Heart left ventricle (tissue), 16 donors: ENCODE measurements around the gene COMP. TPM values are rescaled to one million over a fixed set of nuclear protein-coding genes. Genes with fewer than 3 reads are reported as not detected.

Experiments used
- ATAC-seq, 4 donors: fragments of 200-7000 bp; cut with Tn5 transposase; one replicate each; pipeline ENCODE4 v1.9.1; 2020 to 2022; ENCODE audit warnings: moderate library complexity in 4 of 4, mild to moderate bottlenecking in 3 of 4, moderate number of reproducible peaks in 1 of 4
- DNase-seq, 5 donors: peaks; one replicate each; pipeline ENCODE4 v3.0.0-alpha.2; 2020
- H3K27ac ChIP-seq, 12 donors: fragments of 200-600 bp; sonication (generic) in 4 of 12; one replicate each; pipeline versions ENCODE4 v1.5.0 to v1.8.0; 2016 to 2022; ENCODE audit warnings: mild to moderate bottlenecking in 2 of 12
- H3K27me3 ChIP-seq, 9 donors: fragments of 200-600 bp; sonication (generic) in 2 of 9; one replicate each; pipeline versions ENCODE4 v1.5.1 to v1.8.0; 2016 to 2022; ENCODE audit warnings: mild to moderate bottlenecking in 3 of 9
- H3K36me3 ChIP-seq, 9 donors: fragments of 200-600 bp; sonication (generic) in 2 of 9; one replicate each; pipeline versions ENCODE4 v1.5.0 to v1.8.0; 2018 to 2022; ENCODE audit warnings: mild to moderate bottlenecking in 2 of 9
- H3K4me1 ChIP-seq, 12 donors: fragments of 200-600 bp; sonication (generic) in 4 of 12; one replicate each; pipeline versions ENCODE4 v1.5.0 to v1.8.0; 2016 to 2022; ENCODE audit warnings: mild to moderate bottlenecking in 3 of 12
- H3K4me3 ChIP-seq, 12 donors: fragments of 200-600 bp; sonication (generic) in 4 of 12; one replicate each; pipeline versions ENCODE4 v1.5.0 to v1.8.0; 2017 to 2022; ENCODE audit warnings: mild to moderate bottlenecking in 9 of 12, moderate library complexity in 4 of 12
- H3K9me3 ChIP-seq, 12 donors: fragments of 200-600 bp; sonication (generic) in 4 of 12; one replicate each; pipeline versions ENCODE4 v1.5.0 to v1.8.0; 2016 to 2022; ENCODE audit warnings: mild to moderate bottlenecking in 1 of 12
- POLR2A ChIP-seq, 2 donors: fragments of 450-650 bp; IDR thresholded peaks; one replicate each; pipeline ENCODE4 v1.6.1; 2017; ENCODE audit warnings: antibody characterized with exemption in 2 of 2, mild to moderate bottlenecking in 2 of 2, moderate library complexity in 2 of 2
- WGBS, 4 donors: extraction: QIAGEN DNeasy Blood & Tissue Kit in 2 of 4; methylation state at CpG; one replicate each; pipeline versions ENCODE4 v1.1.5 to v1.1.7; 2013 to 2018; 5-methylcytosine and 5-hydroxymethylcytosine counted together
- intact Hi-C, 10 donors: fragments of 100-400 bp; cut with DNase I; formaldehyde crosslinking; loops; one replicate each; pipeline versions ENCODE4 v1.11.1 to v1.14.2; 2022
- polyA plus RNA-seq, 2 donors: library from polyadenylated mRNA; stranded (reverse); fragments of 200-250 nt; gene quantifications; one replicate each; pipeline ENCODE4 v1.2.3, GENCODE V29; 2013
- total RNA-seq, 9 donors: library from RNA; depleted of rRNA in 2 of 9; stranded (reverse); fragments of >200 nt in 2 of 9; fragmentation: NEBNext Ultra II Directional in 3 of 9; extraction: Animal tissue kit (Norgen Biotek cat#: 25700) in 3 of 9; gene quantifications; one replicate each; pipeline versions ENCODE4 v1.1.0 to v1.2.4, GENCODE V29; 2016 to 2023
- TF ChIP-seq, protein P1 (sequence below), 12 donors: fragments of 200-600 bp; sonication (generic) in 4 of 12; IDR thresholded peaks; one replicate each; pipeline versions ENCODE4 v1.5.0 to v1.8.0; 2018 to 2022; ENCODE audit warnings: antibody characterized with exemption in 12 of 12, mild to moderate bottlenecking in 5 of 12
- donor health status: ischemic (EF 13 %, LVEDD 7.1; RV severe dilation, severe dysfunction).
- donor health status: healthy with polysubstance abuse.
- donor health status: DM: no; HTN: yes; CAD: no.
- donor health status: DM: no; HTN: no; CAD: no.
- donor health status: ischemic (EF 25% LVEDD 6.9; RV normal size, moderate dysfunction).
- donor health status: ischemic (EF 25% LVEDD 5.7; RV mildly dilated, moderate dysfunction).
- donor health status: healthy.
- donor health status: DM: yes; HTN: yes; CAD: no.
- donor health status: ischemic (EF 35%, LVEDD 5.7; RV mildly dilated, moderate dysfunction).
- donor health status: nonischemic (EF 11% LVEDD 7.7; RV severe dilation, severe dysfunction).
- donor health status: DM: yes; HTN: yes; CAD: no.
- donor health status: PGD.
- donor health status: ischemic (EF 29% LVEDD 5.4; RV normal size, mild dysfunction).
- donor health status: nonischemic (EF 23%, LVEDD 6.1; RV moderate dilation, normal function).

COMP gene
- total and polyA plus RNA-seq, 11 donors, result 0.11 to 2.7 (median 0.46) TPM; not detected in 1

DNA sequence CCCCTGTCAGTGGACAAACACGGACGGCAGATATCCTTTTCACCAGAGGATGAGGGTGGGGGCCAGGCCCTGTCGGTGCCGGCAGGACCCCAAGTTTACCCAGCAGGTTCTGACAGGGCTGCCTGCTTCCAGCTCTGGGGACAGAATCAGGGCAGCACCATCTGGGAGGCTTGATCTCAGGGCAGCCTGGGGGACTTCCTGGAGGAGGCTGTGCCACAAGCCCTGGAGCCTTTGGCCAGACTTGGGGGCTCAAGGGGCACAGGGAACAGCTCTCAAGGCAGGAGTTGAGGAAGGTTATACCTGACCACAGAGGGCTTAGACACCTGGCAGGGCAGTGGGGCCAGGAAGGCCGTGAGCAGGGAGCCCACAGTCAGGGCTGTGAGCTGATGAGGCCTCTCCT, 45.2 kb downstream of the COMP start:
- DNase-seq, result no peak
- intact Hi-C loops, result no loop called here
- Histone ChIP-seq H3K4me3 (no peak overlapping the region), H3K36me3 (peaks cover 0 to 15% (median 6%) of the 10 kb centered on the region in 9 donors), H3K9me3 (no peaks in the 10 kb centered on the region), H3K27me3 (no peaks in the 10 kb centered on the region), H3K27ac (no peak overlapping the region), H3K4me1 (peaks cover 0 to 27% (median 24%) of the 10 kb centered on the region in 12 donors)
- 88 to 100% (median 92%) methylated on average over 4 to 5 of the region's 5 CpGs for WGBS, 4 donors
- ATAC-seq, result no peak
- TF ChIP-seq, protein P1, sequence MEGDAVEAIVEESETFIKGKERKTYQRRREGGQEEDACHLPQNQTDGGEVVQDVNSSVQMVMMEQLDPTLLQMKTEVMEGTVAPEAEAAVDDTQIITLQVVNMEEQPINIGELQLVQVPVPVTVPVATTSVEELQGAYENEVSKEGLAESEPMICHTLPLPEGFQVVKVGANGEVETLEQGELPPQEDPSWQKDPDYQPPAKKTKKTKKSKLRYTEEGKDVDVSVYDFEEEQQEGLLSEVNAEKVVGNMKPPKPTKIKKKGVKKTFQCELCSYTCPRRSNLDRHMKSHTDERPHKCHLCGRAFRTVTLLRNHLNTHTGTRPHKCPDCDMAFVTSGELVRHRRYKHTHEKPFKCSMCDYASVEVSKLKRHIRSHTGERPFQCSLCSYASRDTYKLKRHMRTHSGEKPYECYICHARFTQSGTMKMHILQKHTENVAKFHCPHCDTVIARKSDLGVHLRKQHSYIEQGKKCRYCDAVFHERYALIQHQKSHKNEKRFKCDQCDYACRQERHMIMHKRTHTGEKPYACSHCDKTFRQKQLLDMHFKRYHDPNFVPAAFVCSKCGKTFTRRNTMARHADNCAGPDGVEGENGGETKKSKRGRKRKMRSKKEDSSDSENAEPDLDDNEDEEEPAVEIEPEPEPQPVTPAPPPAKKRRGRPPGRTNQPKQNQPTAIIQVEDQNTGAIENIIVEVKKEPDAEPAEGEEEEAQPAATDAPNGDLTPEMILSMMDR (IDR thresholded peaks at IDR 0.05), result no peak
- TF ChIP-seq POLR2A (IDR thresholded peaks at IDR 0.05), result no peak

DNA sequence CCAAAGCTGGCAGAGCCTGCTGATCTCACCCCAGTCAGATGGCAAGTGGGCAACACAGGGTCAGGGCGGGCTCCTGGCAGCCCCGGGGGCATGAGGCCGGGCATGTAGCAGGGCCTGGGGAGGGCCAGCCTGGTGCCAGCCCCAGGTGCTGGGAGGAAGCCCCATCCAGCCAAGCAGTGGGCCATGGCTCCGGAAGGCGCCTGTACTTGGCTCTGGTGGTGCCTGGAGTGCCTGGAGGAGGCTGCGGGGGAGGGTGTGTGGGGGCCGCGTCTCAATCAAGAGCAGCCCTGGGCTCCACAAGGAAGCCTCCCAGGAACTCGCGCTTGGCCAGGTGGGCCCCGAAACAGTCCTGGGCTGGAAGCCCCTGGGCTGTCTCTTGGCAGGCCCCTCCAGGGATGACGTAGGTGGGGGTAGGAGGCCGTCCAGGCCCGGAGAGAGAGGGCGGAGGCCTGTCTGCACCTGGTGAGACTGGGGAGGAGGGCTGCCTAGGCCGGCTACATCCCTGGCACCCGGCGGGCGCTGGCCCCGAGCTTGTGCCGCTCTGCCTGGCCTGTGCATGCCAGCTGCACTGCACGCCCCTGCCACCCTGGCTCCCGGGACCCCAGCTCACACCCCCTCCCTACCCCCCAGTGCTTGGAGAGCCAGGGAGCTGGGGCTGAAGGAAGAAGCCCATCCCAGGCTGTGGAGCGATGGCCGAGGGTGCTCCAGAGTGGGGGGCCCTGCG, 45.9 kb downstream of the COMP start:
- intact Hi-C loops, result no loop called here
- TF ChIP-seq, protein P1 (IDR thresholded peaks at IDR 0.05), result no peak
- TF ChIP-seq POLR2A (IDR thresholded peaks at IDR 0.05), result no peak
- Histone ChIP-seq H3K4me3 (no peak overlapping the region), H3K9me3 (no peaks in the 10 kb centered on the region), H3K36me3 (peaks cover 0 to 8% (median 3%) of the 10 kb centered on the region in 9 donors), H3K4me1 (peaks cover 0 to 31% (median 25%) of the 10 kb centered on the region in 12 donors), H3K27me3 (no peaks in the 10 kb centered on the region), H3K27ac (no peak overlapping the region)
- no peak for DNase-seq
- ATAC-seq, result peak in 1 of 4 donors; percentile 6
- 89 to 100% (median 92%) methylated on average over 10 to 26 of the region's 26 CpGs for WGBS, 4 donors

DNA sequence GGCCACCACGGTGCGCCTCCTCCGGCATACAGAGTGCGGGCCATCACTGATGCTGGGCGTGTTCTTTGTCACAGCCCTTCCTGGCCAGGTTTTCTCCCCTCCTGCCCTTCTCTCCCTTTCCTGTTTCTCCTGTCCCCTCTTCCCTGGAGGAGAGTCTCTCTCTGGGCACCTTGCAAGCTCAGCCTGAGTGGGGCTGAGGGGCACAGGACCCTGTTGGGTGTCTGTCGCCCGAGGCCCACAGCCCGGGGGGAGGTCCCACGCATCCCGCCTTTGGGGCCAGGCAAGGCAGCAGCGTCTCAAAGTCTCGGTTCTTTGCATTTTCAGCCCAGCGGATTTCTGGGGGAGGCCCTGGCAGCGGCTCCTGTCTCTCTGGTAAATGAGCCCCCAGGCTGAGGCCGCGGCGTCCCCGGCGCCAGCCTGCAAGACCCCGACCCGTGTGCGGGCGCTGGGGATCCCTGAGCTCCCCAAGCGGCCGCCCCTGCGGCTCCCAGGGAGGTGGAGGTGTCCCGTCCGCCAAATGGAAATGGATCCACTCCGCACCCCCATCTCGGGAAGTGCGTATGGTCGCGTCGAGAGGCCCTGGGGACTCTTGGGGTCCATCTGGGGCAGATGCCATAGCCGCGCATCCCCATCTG, 47.2 kb downstream of the COMP start:
- no peaks in the 10 kb centered on the region for H3K9me3 ChIP-seq
- intact Hi-C loops, result no loop called here
- DNase-seq (no peak), ATAC-seq (no peak)
- 83 to 92% (median 89%) methylated on average over 14 to 36 of the region's 36 CpGs for WGBS, 4 donors
- no peaks in the 10 kb centered on the region for H3K27me3 ChIP-seq
- H3K27ac ChIP-seq, result no peak overlapping the region
- no peak overlapping the region for H3K4me3 ChIP-seq
- no peaks in the 10 kb centered on the region for H3K36me3 ChIP-seq
- H3K4me1 ChIP-seq, result peaks cover 0 to 31% (median 25%) of the 10 kb centered on the region in 12 donors
- TF ChIP-seq POLR2A (IDR thresholded peaks at IDR 0.05), result no peak
- TF ChIP-seq, protein P1 (IDR thresholded peaks at IDR 0.05), result no peak
